Measurements from ENCODE around the gene CCK. TPM values are rescaled to one million over a fixed set of nuclear protein-coding genes. Genes with fewer than 3 reads are reported as not detected.

The CCK gene
- total RNA-seq, 1 experiment from 2014 or later = not detected

DNA sequence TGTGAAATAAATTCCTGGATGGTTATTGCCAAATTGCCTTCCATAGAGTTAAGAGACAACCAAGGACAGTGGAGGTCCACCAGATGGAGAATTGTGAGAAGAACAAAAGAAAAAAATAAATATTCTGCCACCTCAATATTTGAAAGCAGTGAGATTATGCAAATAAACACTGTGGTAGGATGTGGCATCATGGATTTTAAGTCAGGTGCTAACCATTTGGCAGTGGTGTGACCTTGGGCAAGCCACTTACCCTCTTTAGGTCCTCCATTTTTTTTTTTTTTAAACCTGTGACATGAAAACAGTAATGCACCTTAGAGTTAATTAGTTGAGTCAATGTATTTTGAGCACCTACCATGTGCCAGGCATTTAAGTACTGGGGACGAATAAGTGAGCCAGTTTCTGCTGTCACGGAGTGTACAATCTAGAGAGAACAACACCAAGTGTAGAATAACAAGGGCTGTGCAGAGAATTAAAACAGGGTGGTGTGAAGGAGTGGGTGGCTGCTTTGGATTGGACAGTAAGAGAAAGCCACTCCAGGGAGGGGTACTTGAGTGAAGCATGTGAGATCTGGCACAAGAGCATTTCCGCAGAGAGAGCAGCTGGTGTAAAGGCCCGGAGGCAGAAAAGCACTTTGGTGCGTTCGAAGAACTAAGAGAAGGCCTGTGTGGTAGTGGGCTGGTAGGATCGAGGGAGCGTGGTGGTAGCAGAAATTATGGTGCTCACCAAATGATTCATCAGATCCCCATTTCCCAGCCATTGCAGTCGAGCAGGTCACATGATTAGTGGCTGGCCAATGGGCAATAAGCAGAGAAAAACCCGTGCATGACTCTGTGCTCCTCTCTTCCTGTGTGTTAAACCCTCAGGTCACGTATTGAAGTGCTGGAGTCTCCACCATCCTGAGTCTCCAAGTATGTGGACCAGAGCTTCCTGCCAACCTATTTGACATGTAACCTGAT is 39.2 kb downstream of the CCK start:
- H3K4me1 ChIP-seq (ENCODE audit: low read length) = no peaks in the 10 kb centered on the region
- DNase-seq = peak; percentile 56
- H3K4me3 ChIP-seq (ENCODE audit: low read length) = no peak overlapping the region
- no peaks in the 10 kb centered on the region for H4K20me1 ChIP-seq (ENCODE audit: insufficient read depth, low read depth, low read length)
- no peaks in the 10 kb centered on the region for H3K27me3 ChIP-seq (ENCODE audit: low read length)
- H2AFZ ChIP-seq (ENCODE audit: low read length) = no peak overlapping the region
- no peaks in the 10 kb centered on the region for H3K9me3 ChIP-seq (ENCODE audit: low read length)
- no peak overlapping the region for H3K27ac ChIP-seq (ENCODE audit: low read length)
- H3K79me2 ChIP-seq (ENCODE audit: low read length) = no peaks in the 10 kb centered on the region
- no peak overlapping the region for H3K9ac ChIP-seq (ENCODE audit: low read length)
- no peak overlapping the region for H3K4me2 ChIP-seq (ENCODE audit: low read depth, low read length, poor library complexity, severe bottlenecking)
- H3K36me3 ChIP-seq (ENCODE audit: insufficient read depth, low read length) = 0 out of 2 replicates have a peak, but pooled peaks cover 9% of the 10 kb centered on the region
- H3K9me2 ChIP-seq (replicated peaks; ENCODE audit: insufficient read depth, low read length) = no peaks in the 10 kb centered on the region

- no peak overlapping the region for H3K9ac ChIP-seq (ENCODE audit: low read length)
- H3K27ac ChIP-seq (ENCODE audit: low read length) = no peak overlapping the region
- H3K4me2 ChIP-seq (ENCODE audit: low read depth, low read length, poor library complexity, severe bottlenecking) = no peak overlapping the region
- H3K4me3 ChIP-seq (ENCODE audit: low read length) = no peak overlapping the region
- H4K20me1 ChIP-seq (ENCODE audit: insufficient read depth, low read depth, low read length) = no peaks in the 10 kb centered on the region
- 0 out of 2 replicates have a peak, but pooled peaks cover 9% of the 10 kb centered on the region for H3K36me3 ChIP-seq (ENCODE audit: insufficient read depth, low read length)
- DNase-seq = no peak
- H3K79me2 ChIP-seq (ENCODE audit: low read length) = no peaks in the 10 kb centered on the region
- no peaks in the 10 kb centered on the region for H3K4me1 ChIP-seq (ENCODE audit: low read length)
- no peaks in the 10 kb centered on the region for H3K27me3 ChIP-seq (ENCODE audit: low read length)
- no peaks in the 10 kb centered on the region for H3K9me3 ChIP-seq (ENCODE audit: low read length)
- no peaks in the 10 kb centered on the region for H3K9me2 ChIP-seq (replicated peaks; ENCODE audit: insufficient read depth, low read length)
- no peak overlapping the region for H2AFZ ChIP-seq (ENCODE audit: low read length)
These were observed 40.3 kb downstream of the CCK start for GRCh38 chr3:42225486-42226363.

DNA sequence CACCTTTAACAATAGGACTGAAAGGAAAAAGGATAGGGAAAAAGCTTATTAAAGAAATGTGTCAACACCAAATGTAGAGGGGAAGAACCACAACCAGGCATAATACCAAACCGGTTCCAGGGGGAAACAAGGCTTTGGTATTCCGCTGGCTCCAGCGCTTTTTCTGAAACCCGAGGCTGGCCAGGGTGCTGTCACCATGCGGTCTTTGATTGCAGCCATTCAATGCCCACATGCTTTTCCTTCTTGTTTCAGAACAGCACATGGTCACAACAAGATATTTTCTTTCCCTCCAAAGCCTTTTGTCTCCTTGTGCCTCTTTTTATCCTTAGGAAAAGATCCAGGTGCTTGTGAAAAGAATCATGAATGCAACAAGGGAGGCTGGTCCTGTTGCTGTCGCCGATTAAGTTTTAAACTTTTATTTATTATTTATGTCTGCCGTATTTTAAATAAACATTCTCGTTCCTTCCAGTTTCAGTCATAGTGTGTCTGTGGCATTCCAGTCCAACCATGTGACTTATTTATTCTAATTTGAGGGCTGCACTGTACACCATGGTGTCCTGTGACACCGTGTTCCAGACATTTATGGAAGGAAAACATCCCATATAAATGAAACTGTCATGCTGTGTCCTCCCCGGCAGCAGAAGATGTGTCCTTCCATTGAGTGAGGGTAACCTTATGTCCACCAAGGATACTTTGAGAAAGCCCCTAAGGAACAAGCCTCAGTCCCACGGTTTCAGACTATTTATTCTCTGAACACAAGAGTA is 41.1 kb downstream of the CCK start:
- H3K79me2 ChIP-seq (ENCODE audit: low read length) = no peaks in the 10 kb centered on the region
- no peaks in the 10 kb centered on the region for H3K4me1 ChIP-seq (ENCODE audit: low read length)
- no peaks in the 10 kb centered on the region for H3K9me3 ChIP-seq (ENCODE audit: low read length)
- DNase-seq = no peak
- H4K20me1 ChIP-seq (ENCODE audit: insufficient read depth, low read depth, low read length) = no peaks in the 10 kb centered on the region
- no peak overlapping the region for H3K4me3 ChIP-seq (ENCODE audit: low read length)
- H2AFZ ChIP-seq (ENCODE audit: low read length) = no peak overlapping the region
- no peak overlapping the region for H3K9ac ChIP-seq (ENCODE audit: low read length)
- 0 out of 2 replicates have a peak, but pooled peaks cover 12% of the 10 kb centered on the region for H3K36me3 ChIP-seq (ENCODE audit: insufficient read depth, low read length)
- no peak overlapping the region for H3K4me2 ChIP-seq (ENCODE audit: low read depth, low read length, poor library complexity, severe bottlenecking)
- no peaks in the 10 kb centered on the region for H3K9me2 ChIP-seq (replicated peaks; ENCODE audit: insufficient read depth, low read length)
- H3K27me3 ChIP-seq (ENCODE audit: low read length) = no peaks in the 10 kb centered on the region
- H3K27ac ChIP-seq (ENCODE audit: low read length) = no peak overlapping the region

DNA sequence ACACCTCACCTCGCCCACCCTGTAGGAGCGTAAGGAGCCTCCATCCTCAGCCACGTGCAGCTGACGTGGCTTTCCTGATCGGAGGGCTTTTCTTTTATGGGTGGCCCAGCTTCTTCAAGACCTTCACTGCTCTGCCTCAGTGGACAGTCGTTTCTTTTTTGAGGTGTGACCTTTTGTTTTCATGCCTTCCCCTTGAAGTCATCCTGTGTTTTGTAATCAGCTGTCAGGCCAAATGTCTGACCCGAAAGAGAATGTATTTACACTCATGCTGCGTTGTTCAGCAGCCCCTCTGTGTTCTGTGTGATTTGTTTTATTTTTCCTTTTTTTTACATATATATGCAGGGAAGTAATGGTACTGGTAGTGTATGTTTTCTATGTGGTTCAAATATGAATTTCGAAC is 41.8 kb downstream of the CCK start:
- Histone ChIP-seq H3K9ac (ENCODE audit: low read length) (no peak overlapping the region), H3K36me3 (ENCODE audit: insufficient read depth, low read length) (0 out of 2 replicates have a peak, but pooled peaks cover 13% of the 10 kb centered on the region)

GRCh38 chr3:42222942-42223693 is 42.9 kb downstream of the CCK start:
- DNase-seq = no peak
- Histone ChIP-seq H4K20me1 (ENCODE audit: insufficient read depth, low read depth, low read length) (no peaks in the 10 kb centered on the region), H3K9ac (ENCODE audit: low read length) (no peak overlapping the region), H3K9me3 (ENCODE audit: low read length) (no peaks in the 10 kb centered on the region), H3K4me1 (ENCODE audit: low read length) (peaks cover 5% of the 10 kb centered on the region), H3K4me3 (ENCODE audit: low read length) (no peak overlapping the region), H3K27ac (ENCODE audit: low read length) (no peak overlapping the region), H3K36me3 (ENCODE audit: insufficient read depth, low read length) (0 out of 2 replicates have a peak, but pooled peaks cover 13% of the 10 kb centered on the region), H3K4me2 (ENCODE audit: low read depth, low read length, poor library complexity, severe bottlenecking) (no peak overlapping the region), H2AFZ (ENCODE audit: low read length) (no peak overlapping the region), H3K79me2 (ENCODE audit: low read length) (no peaks in the 10 kb centered on the region), H3K9me2 (replicated peaks; ENCODE audit: insufficient read depth, low read length) (no peaks in the 10 kb centered on the region), H3K27me3 (ENCODE audit: low read length) (no peaks in the 10 kb centered on the region)

More for the DNA sequence above, 41.8 kb downstream of the CCK start:
- H3K27ac ChIP-seq (ENCODE audit: low read length) = no peak overlapping the region
- DNase-seq = no peak
- H3K4me2 ChIP-seq (ENCODE audit: low read depth, low read length, poor library complexity, severe bottlenecking) = no peak overlapping the region
- no peaks in the 10 kb centered on the region for H3K4me1 ChIP-seq (ENCODE audit: low read length)
- H3K79me2 ChIP-seq (ENCODE audit: low read length) = no peaks in the 10 kb centered on the region
- no peaks in the 10 kb centered on the region for H3K9me3 ChIP-seq (ENCODE audit: low read length)
- no peaks in the 10 kb centered on the region for H4K20me1 ChIP-seq (ENCODE audit: insufficient read depth, low read depth, low read length)
- H2AFZ ChIP-seq (ENCODE audit: low read length) = no peak overlapping the region
- H3K9me2 ChIP-seq (replicated peaks; ENCODE audit: insufficient read depth, low read length) = no peaks in the 10 kb centered on the region
- no peak overlapping the region for H3K4me3 ChIP-seq (ENCODE audit: low read length)
- H3K27me3 ChIP-seq (ENCODE audit: low read length) = no peaks in the 10 kb centered on the region

GRCh38 chr3:42220436-42221121 is 45.4 kb downstream of the CCK start:
- no peaks in the 10 kb centered on the region for H3K9me3 ChIP-seq (ENCODE audit: low read length)
- H4K20me1 ChIP-seq (ENCODE audit: insufficient read depth, low read depth, low read length) = no peaks in the 10 kb centered on the region
- no peak overlapping the region for H3K27ac ChIP-seq (ENCODE audit: low read length)
- no peak overlapping the region for H2AFZ ChIP-seq (ENCODE audit: low read length)
- no peaks in the 10 kb centered on the region for H3K79me2 ChIP-seq (ENCODE audit: low read length)
- H3K4me1 ChIP-seq (ENCODE audit: low read length) = peaks cover 13% of the 10 kb centered on the region
- no peaks in the 10 kb centered on the region for H3K9me2 ChIP-seq (replicated peaks; ENCODE audit: insufficient read depth, low read length)
- H3K4me2 ChIP-seq (ENCODE audit: low read depth, low read length, poor library complexity, severe bottlenecking) = no peak overlapping the region
- H3K9ac ChIP-seq (ENCODE audit: low read length) = no peak overlapping the region
- no peak for DNase-seq
- peaks cover 13% of the 10 kb centered on the region; the same call in 1 of the 2 replicates for H3K36me3 ChIP-seq (ENCODE audit: insufficient read depth, low read length)
- H3K27me3 ChIP-seq (ENCODE audit: low read length) = no peaks in the 10 kb centered on the region
- no peak overlapping the region for H3K4me3 ChIP-seq (ENCODE audit: low read length)

GRCh38 chr3:42216931-42217333 is 49.1 kb downstream of the CCK start:
- Histone ChIP-seq H3K27ac (ENCODE audit: low read length) (no peak overlapping the region), H4K20me1 (ENCODE audit: insufficient read depth, low read depth, low read length) (no peaks in the 10 kb centered on the region), H3K79me2 (ENCODE audit: low read length) (no peaks in the 10 kb centered on the region), H3K4me3 (ENCODE audit: low read length) (no peak overlapping the region), H3K4me1 (ENCODE audit: low read length) (peaks cover 13% of the 10 kb centered on the region), H3K9me2 (replicated peaks; ENCODE audit: insufficient read depth, low read length) (no peaks in the 10 kb centered on the region), H3K36me3 (ENCODE audit: insufficient read depth, low read length) (peaks cover 12% of the 10 kb centered on the region; the same call in 1 of the 2 replicates), H3K27me3 (ENCODE audit: low read length) (no peaks in the 10 kb centered on the region), H3K9me3 (ENCODE audit: low read length) (no peaks in the 10 kb centered on the region), H3K4me2 (ENCODE audit: low read depth, low read length, poor library complexity, severe bottlenecking) (no peak overlapping the region), H3K9ac (ENCODE audit: low read length) (no peak overlapping the region), H2AFZ (ENCODE audit: low read length) (no peak overlapping the region)
- DNase-seq = no peak
